HUDEP-2 (cell line): ENCODE results near the gene NUP62.
A peak's percentile ranks its signal among the peaks of the same experiment; 100 is the strongest.
"Not testable (repeated sequence)": the region's sequence is repeated elsewhere in the genome, so short reads cannot be mapped to it uniquely, and the experiment has no call there.

Experiments used
- DNase-seq, 76 experiments: peaks; one replicate each; lab custom pipeline; 2025; ENCODE audit not compliant: unreplicated experiment in 76 of 76; lab: John Stamatoyannopoulos, UW

Gene NUP62

GRCh38 chr19:49927526-49928264 lies 1.6 kb downstream of the NUP62 start:
- DNase-seq, result no peak

- peak in 22 of 76 experiments; percentile 12 to 45 (median 29) for DNase-seq
Observed at GRCh38 chr19:49926515-49926914, 2.8 kb downstream of the NUP62 start.

DNA sequence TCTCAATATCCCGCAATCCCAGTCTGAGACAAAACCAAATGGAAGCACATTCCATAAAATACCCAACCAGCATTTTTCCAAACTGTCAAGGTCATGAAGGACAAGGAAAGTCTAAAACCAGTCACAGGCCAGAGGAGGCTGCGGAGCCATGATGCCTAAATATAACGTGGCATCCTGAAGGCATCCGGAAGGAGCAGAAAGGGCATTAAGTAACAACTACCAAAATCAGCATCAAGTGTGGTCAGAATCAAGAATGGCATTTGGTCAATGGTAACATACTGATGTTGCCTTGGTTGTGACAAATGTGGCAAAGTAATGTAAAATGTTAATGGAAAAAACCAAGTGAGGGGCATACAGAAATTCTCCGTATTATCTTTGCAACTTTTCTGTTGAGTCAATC lies 3.8 kb downstream of the NUP62 start:
- no peak for DNase-seq

GRCh38 chr19:49924881-49925210 lies 4.5 kb downstream of the NUP62 start:
- not testable (repeated sequence) for DNase-seq

DNA sequence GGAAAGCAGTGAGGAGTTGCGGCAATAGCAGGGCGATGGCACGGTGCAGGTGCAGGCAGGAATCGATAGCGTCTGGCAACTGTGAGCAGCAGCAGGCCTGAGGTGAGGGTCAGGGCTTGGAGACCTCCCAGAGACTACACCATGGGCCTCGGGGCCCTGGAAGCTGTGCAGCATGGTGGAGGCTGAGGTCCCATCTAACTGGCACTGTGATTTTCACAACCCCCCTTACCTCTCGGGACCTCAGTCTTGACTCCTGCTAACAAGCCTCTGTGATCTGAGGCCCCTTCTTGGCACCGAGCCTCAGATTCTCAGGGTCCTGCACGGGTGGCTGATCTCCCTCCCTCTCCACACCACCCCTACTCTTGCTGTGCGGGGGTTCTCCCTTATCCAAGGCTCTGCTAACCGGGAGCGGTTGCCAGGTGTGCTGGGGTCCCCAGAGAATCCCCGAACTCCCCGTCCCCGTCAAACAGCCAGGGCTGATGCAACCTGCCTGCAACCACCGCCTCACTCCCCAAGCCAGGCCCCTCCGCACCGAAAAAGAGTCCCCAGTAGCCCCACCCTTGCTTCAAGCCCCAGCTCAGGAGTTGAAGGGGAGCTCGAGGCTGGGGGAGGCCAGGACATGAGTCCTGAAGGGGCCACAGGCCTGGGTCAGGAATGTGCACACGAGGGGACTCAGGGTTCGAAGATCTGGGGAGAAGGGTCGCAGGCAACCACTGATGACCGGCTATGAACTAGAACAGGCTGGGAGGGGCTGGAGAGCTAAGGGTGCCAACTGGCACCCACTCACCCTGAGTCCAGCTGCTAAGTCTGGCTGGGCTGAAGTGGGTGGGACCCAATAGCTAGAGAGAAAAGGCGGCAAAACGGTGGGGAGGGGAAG lies 5.1 kb downstream of the NUP62 start:
- no peak for DNase-seq

GRCh38 chr19:49923055-49924003 lies 6.0 kb downstream of the NUP62 start:
- DNase-seq, result no peak

DNA sequence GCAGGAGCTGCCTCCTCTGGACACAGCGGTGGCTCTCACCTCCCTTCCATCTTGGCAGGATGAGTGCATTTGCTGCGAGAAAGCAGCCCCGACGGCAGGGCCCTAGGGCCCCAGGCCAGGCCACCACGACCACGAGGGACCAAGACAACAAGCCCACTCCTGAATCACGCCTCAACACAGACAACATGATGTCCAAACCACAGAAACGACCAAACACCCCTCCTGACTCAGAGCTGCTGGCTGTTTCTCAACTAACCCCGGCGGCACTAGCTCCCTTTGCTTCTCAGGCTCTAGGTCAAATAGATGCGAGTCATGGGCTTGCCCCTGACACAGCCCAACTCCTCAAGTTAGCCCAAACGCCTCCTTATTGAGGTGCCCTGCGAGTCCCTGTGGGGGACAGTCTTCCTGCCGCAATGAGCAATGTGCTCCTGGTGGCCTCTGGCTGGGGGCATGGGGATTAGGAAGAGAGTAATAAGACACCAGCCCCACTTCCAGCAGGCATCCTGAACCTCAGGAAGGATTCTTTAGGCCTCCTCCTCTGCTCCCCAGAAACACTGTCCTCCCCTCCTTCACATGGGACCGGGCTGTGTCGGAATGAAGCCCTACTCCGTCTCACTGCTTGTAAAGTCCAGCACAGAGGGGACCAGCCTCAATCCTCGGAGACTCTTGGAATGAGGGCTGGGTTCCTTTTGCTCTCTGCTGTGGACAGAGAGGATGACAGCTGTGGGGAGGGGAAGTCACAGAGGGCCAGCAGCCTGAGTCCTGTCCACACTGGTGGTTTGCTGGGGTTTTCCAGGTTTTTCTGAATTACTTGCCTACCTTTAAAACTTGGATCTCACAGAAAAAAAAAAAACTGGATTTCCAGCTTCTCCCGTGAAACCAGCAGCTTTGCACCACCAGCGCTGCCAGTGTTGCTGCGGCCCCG lies 7.2 kb downstream of the NUP62 start:
- DNase-seq, result peak in 1 of 76 experiments; percentile 19

DNA sequence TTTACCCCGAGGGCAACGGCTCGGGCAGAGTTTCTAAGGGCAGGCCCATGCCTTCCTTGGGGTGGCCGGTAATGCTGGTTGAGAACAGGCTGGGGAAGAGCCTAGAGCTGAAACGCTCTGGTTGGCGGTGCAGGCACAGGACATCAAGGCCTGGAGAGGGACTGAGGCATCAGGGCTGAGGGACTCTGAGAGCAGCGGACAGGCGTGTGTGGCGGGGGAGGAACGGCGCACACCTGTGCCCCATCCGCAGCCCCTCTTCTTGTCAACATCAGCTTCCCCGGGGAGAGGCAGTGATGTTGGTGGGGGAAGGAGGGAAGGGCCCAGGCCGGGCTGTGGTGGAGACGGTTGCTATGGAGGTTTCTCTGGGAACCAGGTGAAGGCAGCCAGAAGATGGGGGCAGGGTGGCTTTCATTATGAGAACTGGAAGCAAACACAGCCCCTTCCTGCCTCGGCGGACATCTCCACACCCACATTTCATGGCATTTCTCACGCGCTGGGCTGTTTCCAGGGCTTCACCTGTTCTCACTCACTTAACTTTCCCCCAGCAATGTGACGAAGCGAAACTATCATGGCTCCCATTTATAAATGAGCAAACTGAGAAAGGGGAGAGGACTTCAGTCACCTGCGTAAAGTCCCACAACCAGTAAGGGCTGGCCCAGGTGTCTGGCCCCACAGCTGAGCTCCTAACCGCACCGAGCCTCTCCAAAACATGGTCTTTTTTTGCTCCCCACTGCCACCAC lies 8.5 kb downstream of the NUP62 start:
- no peak for DNase-seq

DNA sequence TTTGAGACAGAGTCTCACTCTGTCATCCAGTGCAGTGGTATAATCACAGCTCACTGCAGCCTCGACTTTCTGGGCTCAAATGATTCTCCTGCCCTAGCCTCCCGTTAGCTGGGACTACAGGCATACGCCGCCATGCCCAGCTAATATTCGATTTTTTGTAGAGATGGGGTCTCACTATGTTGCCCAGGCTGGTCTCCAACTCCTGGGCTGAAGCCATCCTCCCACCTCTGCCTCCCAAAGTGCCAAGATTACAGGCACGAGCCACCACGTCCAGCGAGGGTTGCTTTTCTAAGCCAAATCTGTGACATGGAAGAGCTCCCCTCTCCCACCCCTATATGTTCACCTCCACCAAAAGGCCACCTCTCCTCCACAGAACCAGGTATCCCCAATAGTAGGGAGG lies 11.2 kb downstream of the NUP62 start:
- DNase-seq, result no peak

DNA sequence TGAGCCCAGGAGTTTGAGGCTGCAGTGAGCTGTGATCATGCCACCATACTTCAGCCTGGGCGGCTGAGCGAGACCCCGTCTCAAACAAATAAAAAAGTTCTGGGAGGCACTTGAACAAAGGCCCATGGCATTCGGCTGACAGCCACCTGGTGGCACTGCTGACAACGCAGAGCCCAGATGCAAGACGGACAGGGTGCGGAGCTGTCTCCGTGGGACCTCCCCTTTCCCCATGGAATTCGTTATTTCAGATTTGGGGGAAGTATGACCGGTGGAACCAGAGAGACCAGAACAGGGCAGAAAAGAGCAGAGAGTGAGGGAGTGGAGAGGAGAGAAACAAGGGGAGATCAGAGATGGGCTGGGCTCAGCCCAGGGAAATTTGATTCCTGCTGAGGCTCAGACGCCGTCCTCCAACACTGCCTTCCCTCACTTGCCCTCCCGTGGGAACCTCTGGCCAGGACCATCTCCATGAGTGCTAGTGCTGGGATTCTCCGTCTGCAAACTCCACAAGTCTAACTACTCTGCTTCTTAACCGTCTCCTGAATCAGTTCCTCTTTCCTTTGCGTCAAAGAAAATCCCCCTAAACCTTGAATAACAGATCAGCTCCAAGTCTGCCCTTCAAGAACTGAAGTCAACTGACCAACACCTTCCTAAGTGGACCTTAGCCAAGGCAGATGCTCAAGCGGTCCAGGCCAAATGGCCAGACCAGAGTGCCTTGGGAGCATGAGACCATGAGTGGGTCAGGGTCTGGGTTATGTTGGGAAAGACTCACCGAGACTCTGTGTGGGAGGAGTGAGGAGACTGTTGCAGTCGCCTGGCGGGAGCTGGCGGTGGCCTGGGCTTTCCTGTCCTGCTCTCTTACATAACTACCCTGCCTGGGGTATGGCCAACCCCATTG lies 12.2 kb downstream of the NUP62 start:
- no peak for DNase-seq

DNA sequence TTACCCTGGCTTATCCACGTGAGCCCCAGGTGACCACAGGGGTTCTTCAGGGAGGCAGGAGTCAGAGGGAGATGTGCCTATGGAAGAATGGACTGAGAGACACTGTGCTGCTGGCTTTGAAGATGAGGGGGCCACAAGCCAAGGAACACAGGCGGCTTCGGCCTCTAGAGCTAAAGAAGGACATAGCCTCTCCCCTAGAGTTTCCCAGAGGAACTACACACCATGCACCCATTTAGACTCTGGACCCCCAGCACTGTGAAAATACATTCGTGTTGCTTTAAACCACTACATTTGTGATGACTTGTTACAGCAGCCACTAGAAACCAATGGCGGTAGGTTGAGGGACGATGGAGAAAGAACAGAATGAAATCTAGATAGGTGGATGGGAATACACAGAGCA lies 14.0 kb downstream of the NUP62 start:
- DNase-seq, result no peak

- DNase-seq, result no peak
Observed at GRCh38 chr19:49913720-49914119, 15.6 kb downstream of the NUP62 start.

- DNase-seq, result no peak
Observed at GRCh38 chr19:49912965-49913685, 16.2 kb downstream of the NUP62 start.

DNA sequence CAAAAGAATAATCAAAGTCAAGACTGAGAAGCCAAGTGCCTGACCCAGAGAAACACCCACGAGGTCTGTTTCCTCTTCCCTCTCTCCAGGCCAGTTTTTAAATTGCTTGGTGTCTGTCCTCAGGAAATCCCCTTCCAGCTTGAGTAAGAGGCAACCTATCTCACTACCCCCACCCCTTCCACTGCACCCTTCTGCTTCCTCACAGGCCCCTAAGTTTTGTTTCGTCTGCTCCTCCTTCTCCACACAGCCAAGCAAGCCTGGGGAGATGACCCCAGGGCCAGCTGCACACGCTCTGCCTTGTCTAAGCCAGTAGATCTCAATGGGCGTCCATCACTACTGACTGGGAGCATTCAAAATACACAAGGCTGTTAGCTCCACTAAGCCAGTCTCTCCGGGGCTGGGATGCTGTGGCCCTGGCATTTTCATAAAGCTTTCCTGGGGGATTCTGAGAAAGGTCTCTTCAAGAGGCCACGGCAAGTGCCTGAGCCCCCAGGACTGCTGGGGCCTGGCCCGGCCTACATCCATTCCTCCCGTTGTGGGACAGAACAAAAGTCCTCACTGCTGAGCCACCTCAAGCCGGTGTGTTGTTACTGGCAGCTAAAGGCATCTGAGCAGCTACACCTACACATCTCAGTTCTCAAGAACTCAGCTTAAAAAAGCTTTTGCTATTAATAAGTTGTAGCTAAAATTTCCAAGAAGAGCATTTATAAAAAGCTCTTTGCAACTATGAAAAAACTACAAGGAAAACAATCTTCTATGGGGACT lies 17.7 kb downstream of the NUP62 start:
- DNase-seq, result no peak

GRCh38 chr19:49910179-49910578 lies 19.1 kb downstream of the NUP62 start:
- DNase-seq, result no peak

DNA sequence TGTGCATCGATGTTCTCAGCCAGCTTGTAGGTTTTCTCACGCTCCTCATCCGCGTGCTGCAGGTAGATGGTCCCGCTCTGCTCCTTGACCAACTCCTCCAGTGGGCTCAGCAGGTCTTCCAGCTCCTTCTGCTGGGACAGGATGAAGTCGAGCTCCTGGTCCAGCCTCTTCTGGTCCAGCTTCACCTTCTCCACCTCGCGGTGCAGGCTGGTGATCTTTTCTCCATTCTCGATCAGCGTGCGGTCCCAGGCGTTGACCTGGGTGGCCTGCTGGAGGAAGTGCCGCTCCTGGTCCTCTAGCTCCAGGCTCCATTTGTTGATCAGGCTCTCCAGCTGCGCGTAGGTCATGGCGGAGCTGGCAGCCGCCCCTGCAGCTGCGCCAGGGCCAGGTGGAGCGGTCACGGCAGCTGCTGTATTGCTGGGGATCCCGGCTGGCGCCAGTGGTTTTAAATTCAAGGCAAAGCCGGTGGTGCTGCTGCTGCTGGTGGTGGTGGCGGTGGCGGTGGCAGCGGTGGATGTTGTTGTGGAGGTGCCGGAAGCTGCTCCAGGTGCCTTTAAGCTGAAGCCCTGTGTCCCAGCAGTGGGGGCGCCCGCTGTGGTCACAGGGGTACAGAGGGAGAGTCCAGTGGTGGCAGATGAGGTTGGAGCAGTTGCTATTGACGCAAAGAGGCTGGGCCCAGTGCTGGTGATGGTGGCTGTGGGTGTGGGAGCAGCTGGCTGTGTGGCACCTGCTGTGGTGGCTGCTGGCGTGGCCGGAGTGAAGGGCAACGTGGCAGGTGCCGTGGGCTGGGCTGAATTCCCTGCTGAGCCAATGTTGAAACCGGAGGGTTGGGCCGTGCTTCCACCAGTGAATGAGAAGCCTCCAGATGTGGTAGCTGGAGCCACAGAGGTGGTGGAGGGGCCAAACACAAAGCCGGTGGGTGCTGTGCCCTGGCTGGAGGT lies 20.6 kb downstream of the NUP62 start:
- DNase-seq, result no peak
